Measurements from ENCODE around the gene ABCA12.

GRCh38 chr2:215027779-215028178 lies 110.6 kb downstream of the ABCA12 start:
- TF ChIP-seq CTCF (conservative IDR thresholded peaks at IDR 0.05) (no peak), ZFX (IDR thresholded peaks at IDR 0.05) (no peak)

Data from C4-2B (cell line).